Aorta (tissue), 5 donors: ENCODE data around the gene HTR5A. TPM values are rescaled to one million over a fixed set of nuclear protein-coding genes. Genes with fewer than 3 reads are reported as not detected.

Experiments
- ATAC-seq: fragments of 200-7000 bp; cut with Tn5 transposase; one replicate; pipeline ENCODE4 v1.9.1; 2022; ENCODE audit warnings: moderate library complexity; ENCODE audit not compliant: low FRiP score
- DNase-seq, 2 donors: peaks; one replicate each; pipeline ENCODE4 v3.0.0-alpha.2; 2020
- H3K27ac ChIP-seq, 2 donors: one replicate each; pipeline ENCODE4 v1.5.1; 2013; ENCODE audit warnings: low read length in 2 of 2, mild to moderate bottlenecking in 2 of 2, moderate library complexity in 2 of 2, control low read depth in 1 of 2, inconsistent platforms in 1 of 2, low read depth in 1 of 2
- H3K27me3 ChIP-seq, 2 donors: one replicate each; pipeline ENCODE4 v1.6.1; 2013; ENCODE audit warnings: control low read depth in 1 of 2, low read length in 1 of 2, mild to moderate bottlenecking in 1 of 2, moderate library complexity in 1 of 2; ENCODE audit not compliant: insufficient read depth in 2 of 2, control insufficient read depth in 1 of 2
- H3K36me3 ChIP-seq, 2 donors: one replicate each; pipeline ENCODE4 v1.6.1; 2013; ENCODE audit warnings: control low read depth in 1 of 2, low read length in 1 of 2, mild to moderate bottlenecking in 1 of 2; ENCODE audit not compliant: insufficient read depth in 2 of 2, control insufficient read depth in 1 of 2
- H3K4me1 ChIP-seq, 2 donors: one replicate each; pipeline ENCODE4 v1.6.1; 2013; ENCODE audit warnings: low read length in 2 of 2, control low read depth in 1 of 2, mild to moderate bottlenecking in 1 of 2, moderate library complexity in 1 of 2; ENCODE audit not compliant: insufficient read depth in 2 of 2, control insufficient read depth in 1 of 2
- H3K4me3 ChIP-seq, 2 donors: one replicate each; pipeline ENCODE4 v1.5.1; 2013; ENCODE audit warnings: low read length in 2 of 2, control low read depth in 1 of 2, mild to moderate bottlenecking in 1 of 2
- H3K9me3 ChIP-seq: one replicate; pipeline ENCODE4 v1.6.1; 2013; ENCODE audit warnings: mild to moderate bottlenecking, low read length; ENCODE audit not compliant: control insufficient read depth
- WGBS, 2 donors: extraction: QIAGEN DNeasy Blood & Tissue Kit; methylation state at CpG; one replicate each; pipeline ENCODE4 v1.1.7; 2013; 5-methylcytosine and 5-hydroxymethylcytosine counted together
- intact Hi-C, 2 donors: fragments of 100-400 bp; cut with DNase I; formaldehyde crosslinking; loops; one replicate each; pipeline versions ENCODE4 v1.14.2 to v1.15.0; 2022
- polyA plus RNA-seq, 2 donors: library from polyadenylated mRNA; stranded (reverse); fragments of 200-250 nt; gene quantifications; one replicate each; pipeline ENCODE4 v1.2.3, GENCODE V29; 2013
- total RNA-seq, 2 donors: library from RNA; stranded (reverse); fragmentation: NEBNext Ultra II Directional; extraction: Animal tissue kit (Norgen Biotek cat#: 25700); gene quantifications; one replicate each; pipeline ENCODE4 v1.2.1, GENCODE V29; 2021
- donor health status: healthy with polysubstance abuse.
- donor health status: Bipolar disorder and iron deficiency.
- donor health status: DM: no; HTN: no; CAD: no.
- donor health status: DM: no; HTN: no; CAD: no.
- donor health status: DM: yes; HTN: yes; CAD: no.

Gene HTR5A
- total and polyA plus RNA-seq, 4 donors: not detected

DNA sequence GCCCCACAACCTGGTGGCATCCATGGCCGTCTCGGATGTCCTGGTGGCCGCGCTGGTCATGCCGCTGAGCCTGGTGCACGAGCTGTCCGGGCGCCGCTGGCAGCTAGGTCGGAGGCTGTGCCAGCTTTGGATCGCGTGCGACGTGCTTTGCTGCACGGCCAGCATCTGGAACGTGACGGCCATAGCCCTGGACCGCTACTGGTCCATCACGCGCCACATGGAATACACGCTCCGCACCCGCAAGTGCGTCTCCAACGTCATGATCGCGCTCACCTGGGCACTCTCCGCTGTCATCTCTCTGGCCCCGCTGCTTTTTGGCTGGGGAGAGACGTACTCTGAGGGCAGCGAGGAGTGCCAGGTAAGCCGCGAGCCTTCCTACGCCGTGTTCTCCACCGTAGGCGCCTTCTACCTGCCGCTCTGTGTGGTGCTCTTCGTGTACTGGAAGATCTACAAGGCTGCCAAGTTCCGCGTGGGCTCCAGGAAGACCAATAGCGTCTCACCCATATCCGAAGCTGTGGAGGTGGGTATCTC, 1.1 kb downstream of the HTR5A start:
- DNase-seq: no peak
- no peak for ATAC-seq
- no peaks in the 10 kb centered on the region for H3K36me3 ChIP-seq
- H3K9me3 ChIP-seq: no peaks in the 10 kb centered on the region
- WGBS, 2 donors: 49 to 56% methylated on average over 43 of the region's 43 CpGs
- no peak overlapping the region for H3K27ac ChIP-seq
- no peaks in the 10 kb centered on the region for H3K27me3 ChIP-seq
- intact Hi-C loops: no loop called here
- no peaks in the 10 kb centered on the region for H3K4me1 ChIP-seq
- H3K4me3 ChIP-seq: no peak overlapping the region

DNA sequence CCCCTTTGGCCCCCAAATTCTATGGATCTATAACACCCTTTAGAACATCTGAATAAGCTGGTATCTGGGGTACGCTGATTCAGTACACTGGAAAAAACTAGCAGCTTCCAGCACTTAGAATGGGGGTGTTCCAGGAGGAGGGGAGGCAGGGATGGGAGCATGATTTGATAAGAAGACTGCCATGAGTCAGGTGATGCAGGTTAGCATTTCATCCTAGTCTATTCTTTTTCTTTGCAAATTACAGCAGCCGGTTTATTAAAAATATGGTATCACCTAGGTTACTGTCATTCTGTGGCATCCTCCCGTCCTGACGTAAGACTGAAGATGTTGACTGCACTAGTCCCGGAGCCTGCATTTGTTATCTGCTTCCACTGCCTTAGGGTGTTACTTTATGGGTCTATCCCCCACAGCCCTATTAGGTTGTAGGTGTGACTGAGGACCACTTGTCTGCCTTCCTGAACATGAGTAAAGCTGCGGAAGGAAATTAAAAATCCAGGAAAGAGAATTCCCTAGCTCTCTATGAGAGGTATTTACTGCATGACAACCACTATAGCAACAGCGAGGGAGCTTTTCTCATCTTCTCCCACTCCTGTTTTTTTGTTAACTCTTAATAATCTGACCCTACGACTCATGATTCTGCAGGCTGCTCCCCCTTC, 1.9 kb downstream of the HTR5A start:
- no peak overlapping the region for H3K27ac ChIP-seq
- H3K4me3 ChIP-seq: no peak overlapping the region
- intact Hi-C loops: no loop called here
- H3K27me3 ChIP-seq: no peaks in the 10 kb centered on the region
- no peaks in the 10 kb centered on the region for H3K36me3 ChIP-seq
- 75 to 82% methylated on average over 8 of the region's 8 CpGs for WGBS, 2 donors
- no peaks in the 10 kb centered on the region for H3K4me1 ChIP-seq
- no peaks in the 10 kb centered on the region for H3K9me3 ChIP-seq
- DNase-seq (no peak), ATAC-seq (no peak)

DNA sequence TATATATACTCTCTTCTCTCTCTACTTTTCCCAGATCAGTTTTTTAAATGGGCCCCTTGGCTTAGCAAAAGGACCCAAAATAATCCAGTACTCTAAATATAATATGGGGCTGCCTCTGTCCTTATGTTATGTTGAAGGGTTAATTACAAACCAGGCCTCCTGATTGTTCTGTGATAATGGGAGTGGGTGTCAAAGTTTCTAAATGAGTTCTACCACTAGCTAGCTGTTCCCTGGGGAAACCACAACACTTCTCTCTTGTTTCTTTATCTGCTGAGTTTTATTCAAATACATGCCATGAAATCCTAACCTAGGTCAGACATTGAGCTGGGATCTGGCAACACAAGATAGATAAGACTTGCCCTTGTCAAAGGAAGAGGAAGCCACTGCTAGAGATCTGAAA, 3.8 kb downstream of the HTR5A start:
- Histone ChIP-seq H3K27ac (no peak overlapping the region), H3K9me3 (no peaks in the 10 kb centered on the region), H3K4me3 (no peak overlapping the region), H3K27me3 (no peaks in the 10 kb centered on the region), H3K36me3 (no peaks in the 10 kb centered on the region), H3K4me1 (no peaks in the 10 kb centered on the region)
- intact Hi-C loops: no loop called here
- ATAC-seq (no peak), DNase-seq (no peak)

DNA sequence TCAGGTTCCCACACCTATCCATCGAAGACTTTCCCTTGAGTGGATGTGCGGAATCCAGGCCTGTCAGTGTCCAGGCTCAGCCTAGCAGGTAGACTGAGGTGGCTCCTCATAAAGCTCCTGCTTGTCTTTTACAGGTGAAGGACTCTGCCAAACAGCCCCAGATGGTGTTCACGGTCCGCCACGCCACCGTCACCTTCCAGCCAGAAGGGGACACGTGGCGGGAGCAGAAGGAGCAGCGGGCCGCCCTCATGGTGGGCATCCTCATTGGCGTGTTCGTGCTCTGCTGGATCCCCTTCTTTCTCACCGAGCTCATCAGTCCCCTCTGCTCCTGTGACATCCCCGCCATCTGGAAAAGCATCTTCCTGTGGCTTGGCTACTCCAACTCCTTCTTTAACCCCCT, 13.9 kb downstream of the HTR5A start:
- intact Hi-C loops: no loop called here
- Histone ChIP-seq H3K36me3 (no peaks in the 10 kb centered on the region), H3K4me3 (no peak overlapping the region), H3K4me1 (no peaks in the 10 kb centered on the region), H3K27me3 (no peaks in the 10 kb centered on the region), H3K9me3 (peaks cover 5% of the 10 kb centered on the region), H3K27ac (no peak overlapping the region)
- WGBS, 2 donors: 86% methylated on average over 14 of the region's 14 CpGs
- no peak for DNase-seq
- no peak for ATAC-seq

DNA sequence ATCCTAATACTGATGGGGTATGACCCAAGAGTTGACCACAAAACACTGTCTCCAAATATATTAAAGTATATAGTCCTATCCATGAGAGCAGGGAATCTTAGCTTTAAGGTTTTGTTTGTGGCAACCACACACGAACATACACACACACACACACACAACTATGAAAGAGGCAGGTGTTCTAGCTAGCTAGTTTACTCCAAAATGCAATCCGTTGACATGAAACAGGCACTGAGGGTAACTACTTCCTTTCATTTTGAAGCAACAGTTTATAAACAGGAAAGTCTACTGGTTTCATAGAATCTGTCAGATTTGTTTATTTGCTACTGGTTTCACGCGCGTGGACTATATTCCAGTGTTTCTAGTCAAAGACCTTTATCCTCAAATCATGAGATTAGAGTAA, 14.8 kb downstream of the HTR5A start:
- DNase-seq (no peak), ATAC-seq (no peak)
- no peak overlapping the region for H3K4me3 ChIP-seq
- H3K4me1 ChIP-seq: no peaks in the 10 kb centered on the region
- 75 to 81% methylated on average over 5 of the region's 5 CpGs for WGBS, 2 donors
- peaks cover 7% of the 10 kb centered on the region for H3K9me3 ChIP-seq
- H3K36me3 ChIP-seq: no peaks in the 10 kb centered on the region
- no peak overlapping the region for H3K27ac ChIP-seq
- intact Hi-C loops: no loop called here
- H3K27me3 ChIP-seq: no peaks in the 10 kb centered on the region

DNA sequence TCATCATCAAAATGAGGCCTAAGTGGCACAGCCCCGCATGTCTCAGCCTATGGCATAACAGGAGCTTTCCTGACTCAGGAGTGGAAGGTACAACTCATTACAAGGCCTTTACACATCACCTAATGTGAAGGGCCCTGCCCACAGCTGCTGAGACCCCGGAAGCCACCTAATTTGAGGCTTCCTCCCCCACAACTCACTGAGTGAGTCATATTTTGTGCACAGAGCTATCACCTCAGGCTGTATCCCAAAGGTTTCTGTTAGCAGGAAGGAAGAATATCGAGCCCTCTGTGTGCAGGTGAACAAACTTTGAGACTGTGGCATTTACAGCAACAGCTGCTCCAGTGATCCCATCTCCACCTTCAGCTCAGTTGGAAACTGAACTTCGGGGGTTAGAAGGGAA, 20.6 kb downstream of the HTR5A start:
- Histone ChIP-seq H3K4me1 (no peaks in the 10 kb centered on the region), H3K27me3 (peaks cover 0 to 2% of the 10 kb centered on the region in 2 donors), H3K4me3 (no peak overlapping the region), H3K27ac (no peak overlapping the region), H3K9me3 (peaks cover 5% of the 10 kb centered on the region), H3K36me3 (no peaks in the 10 kb centered on the region)
- ATAC-seq: no peak
- DNase-seq: no peak
- intact Hi-C loops: no loop called here
- WGBS, 2 donors: 70 to 71% methylated on average over 4 of the region's 4 CpGs

DNA sequence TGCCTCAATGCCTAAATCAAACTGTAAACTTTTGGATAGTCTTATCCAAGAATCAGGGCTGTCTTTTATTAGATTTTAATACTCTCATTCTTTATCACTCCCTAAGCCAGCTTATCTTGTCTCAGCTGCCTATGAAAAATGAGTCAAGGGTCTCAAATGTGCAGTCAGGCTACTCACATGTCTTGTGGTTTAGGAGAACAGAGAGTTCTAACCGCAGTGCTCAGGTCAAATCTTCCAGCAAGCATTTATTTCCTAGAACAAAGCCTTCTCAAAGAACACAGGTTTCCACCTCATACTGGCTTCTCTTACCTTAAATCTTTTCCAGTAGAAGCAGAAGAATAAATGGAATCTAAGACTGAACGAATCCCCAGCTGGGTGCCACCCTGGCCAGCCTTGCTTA, 23.5 kb downstream of the HTR5A start:
- intact Hi-C loops: no loop called here
- DNase-seq: no peak
- no peak overlapping the region for H3K27ac ChIP-seq
- H3K27me3 ChIP-seq: peaks cover 0 to 2% of the 10 kb centered on the region in 2 donors
- H3K36me3 ChIP-seq: no peaks in the 10 kb centered on the region
- no peaks in the 10 kb centered on the region for H3K4me1 ChIP-seq
- peaks cover 4% of the 10 kb centered on the region for H3K9me3 ChIP-seq
- ATAC-seq: no peak
- H3K4me3 ChIP-seq: no peak overlapping the region
- WGBS, 2 donors: 71 to 78% methylated on average over 2 of the region's 2 CpGs

DNA sequence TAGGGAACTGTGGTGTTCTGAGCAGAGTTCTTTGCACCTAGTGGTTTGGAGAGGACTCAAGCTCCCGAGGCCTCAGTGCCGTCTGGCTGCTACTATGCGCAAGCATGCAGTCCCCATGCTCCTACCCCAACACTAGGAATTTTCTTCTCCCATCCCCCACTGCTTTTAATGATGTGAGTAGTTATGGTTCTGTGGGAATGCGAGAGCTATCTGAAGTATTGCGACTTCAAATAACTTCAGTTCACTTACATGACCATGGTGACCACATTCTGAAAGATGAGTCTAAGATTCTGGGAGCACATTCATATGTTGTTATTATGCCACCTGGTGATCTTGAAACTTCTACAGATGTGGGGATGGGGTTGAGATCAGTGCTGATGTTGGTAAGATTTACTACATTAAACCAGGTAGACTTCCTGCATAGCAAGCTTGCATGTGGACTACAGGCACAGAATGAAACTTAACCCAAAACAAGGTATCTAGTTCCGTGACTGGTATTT, 24.6 kb downstream of the HTR5A start:
- WGBS, 2 donors: 79 to 80% methylated on average over 6 of the region's 6 CpGs
- intact Hi-C loops: no loop called here
- Histone ChIP-seq H3K4me1 (no peaks in the 10 kb centered on the region), H3K36me3 (no peaks in the 10 kb centered on the region), H3K4me3 (no peak overlapping the region), H3K27me3 (peaks cover 0 to 2% of the 10 kb centered on the region in 2 donors), H3K27ac (no peak overlapping the region), H3K9me3 (peaks cover 4% of the 10 kb centered on the region)
- ATAC-seq (no peak), DNase-seq (no peak)

DNA sequence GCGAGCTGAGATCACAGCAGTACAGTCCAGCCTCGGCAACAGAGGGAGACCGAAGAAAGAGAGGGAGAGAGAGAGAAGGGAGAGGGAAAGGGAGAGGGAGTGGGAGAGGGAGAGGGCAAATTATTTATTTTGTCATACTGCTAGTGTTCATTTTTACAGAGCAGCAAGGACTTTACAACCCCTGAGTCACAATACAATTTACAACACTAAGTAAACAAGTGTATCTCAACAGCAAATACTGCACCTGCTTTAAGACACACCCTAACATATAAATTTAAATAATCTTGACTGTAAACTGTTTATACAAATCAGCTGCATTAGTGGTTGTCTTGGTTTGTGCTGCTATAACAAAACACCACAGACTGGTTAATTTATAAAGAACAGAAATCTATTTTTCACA, 27.2 kb downstream of the HTR5A start:
- no peak overlapping the region for H3K4me3 ChIP-seq
- DNase-seq (no peak), ATAC-seq (no peak)
- no peaks in the 10 kb centered on the region for H3K36me3 ChIP-seq
- H3K9me3 ChIP-seq: peaks cover 3% of the 10 kb centered on the region
- intact Hi-C loops: no loop called here
- H3K4me1 ChIP-seq: no peaks in the 10 kb centered on the region
- no peak overlapping the region for H3K27ac ChIP-seq
- 70 to 75% methylated on average over 3 of the region's 3 CpGs for WGBS, 2 donors
- H3K27me3 ChIP-seq: peaks cover 0 to 2% of the 10 kb centered on the region in 2 donors
